GM21723 (cell line): ENCODE data around the gene TAS2R39.

Source experiments
- ATAC-seq: cut with Tn5 transposase; IDR thresholded peaks from one replicate; pipeline ENCODE4 v1.9.1; 2021; ENCODE audit warnings: mild to moderate bottlenecking, moderate library complexity; ENCODE audit not compliant: unreplicated experiment

Gene TAS2R39

DNA sequence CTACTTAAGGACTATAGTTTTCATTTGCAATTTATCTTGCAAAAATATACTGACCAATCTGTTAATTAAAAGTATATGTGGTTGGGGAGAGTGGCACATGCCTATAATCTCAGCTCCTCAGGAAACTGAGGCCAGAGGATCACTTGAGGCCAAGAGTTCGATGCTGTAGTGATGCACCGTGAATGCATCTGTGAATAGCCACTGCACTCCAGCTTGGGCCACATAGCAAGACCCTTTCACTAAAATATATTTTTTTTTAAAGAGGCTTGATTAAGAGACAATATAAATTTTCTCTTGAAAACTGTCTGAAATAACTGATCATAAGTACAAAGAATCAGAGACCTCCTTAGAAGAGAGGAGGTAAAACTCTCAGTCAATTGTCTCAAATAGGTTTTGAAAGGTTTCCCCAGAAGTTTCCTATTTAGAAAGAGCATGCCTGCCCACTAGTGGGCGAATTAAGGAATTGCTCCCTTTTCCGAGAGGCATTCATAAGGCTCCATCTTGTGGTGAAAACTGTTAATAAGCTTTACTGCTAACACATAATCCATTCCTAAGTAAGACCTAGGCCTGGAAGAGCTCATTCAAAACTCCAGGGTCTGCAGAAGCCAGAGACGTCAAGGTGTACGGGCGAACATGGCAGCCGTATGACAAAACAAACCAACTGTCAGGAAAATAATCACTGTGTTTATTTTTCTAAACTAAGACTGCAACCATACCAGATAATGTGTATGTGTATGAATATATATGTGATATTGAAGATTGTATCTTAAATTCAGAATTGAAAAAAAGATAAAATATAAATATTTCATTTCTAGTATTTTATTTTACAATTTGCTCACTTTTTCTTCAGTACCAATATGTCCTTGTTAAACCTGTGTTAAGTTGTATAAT lies 31.8 kb downstream of the TAS2R39 start:
- ATAC-seq, result peak; percentile 93

DNA sequence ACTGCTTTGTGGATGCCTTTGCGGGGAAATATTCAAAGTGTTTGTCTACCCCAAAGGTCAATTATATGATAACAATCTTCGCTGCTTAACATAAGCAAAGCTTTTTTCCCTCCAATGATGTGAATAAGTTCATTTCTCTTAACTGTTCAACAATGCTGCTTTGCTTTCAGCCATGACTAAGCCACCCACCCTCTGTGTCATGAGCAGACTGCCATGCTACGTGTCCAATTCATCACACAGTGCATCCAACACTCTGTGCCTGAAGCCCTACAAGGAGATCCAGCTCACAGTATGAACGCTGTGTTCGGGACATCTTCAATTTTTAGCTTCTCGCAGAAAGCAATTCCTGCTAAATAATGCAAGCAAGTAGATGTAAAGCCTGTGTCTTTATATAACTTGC lies 32.9 kb downstream of the TAS2R39 start:
- no peak for ATAC-seq

- ATAC-seq, result no peak
These were observed 33.5 kb downstream of the TAS2R39 start for GRCh38 chr7:143216686-143217085.

DNA sequence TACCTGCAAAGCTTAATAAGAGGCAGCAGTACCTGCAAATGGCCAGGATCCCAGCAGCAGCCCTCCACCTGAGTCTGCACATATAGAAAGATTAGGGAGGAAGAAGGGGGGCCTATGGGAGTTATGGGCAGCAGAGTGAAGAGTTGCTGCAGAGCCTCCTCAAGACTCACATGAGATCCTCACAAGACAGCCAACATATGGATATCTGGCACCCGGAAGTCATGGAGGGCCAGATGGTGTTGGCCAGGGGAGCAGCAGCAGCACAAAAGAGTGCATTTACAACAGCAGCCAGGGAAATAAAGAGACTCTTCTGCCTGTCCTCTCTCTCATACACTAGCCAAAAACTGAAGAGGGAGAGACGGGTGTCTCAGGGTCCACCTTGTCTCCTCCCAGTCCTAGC lies 34.6 kb downstream of the TAS2R39 start:
- ATAC-seq, result no peak

DNA sequence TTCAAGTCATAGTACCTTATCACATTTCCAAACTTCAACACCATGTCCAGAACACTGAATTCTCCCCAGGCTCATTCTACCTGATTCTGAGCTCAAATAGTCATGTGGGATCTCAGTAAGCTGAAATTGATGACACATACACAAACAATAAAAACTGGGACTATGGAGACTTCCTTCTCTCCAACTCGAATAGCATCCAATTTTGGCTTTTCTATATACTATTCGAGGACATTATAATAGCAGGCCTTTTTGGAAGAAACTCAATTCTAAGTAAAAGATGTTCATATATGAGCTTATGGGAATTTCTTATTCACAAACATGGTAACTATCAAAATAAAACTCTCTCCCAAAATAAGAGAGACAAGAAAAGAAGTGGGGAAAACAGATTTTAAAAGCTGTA lies 38.1 kb downstream of the TAS2R39 start:
- ATAC-seq, result no peak

DNA sequence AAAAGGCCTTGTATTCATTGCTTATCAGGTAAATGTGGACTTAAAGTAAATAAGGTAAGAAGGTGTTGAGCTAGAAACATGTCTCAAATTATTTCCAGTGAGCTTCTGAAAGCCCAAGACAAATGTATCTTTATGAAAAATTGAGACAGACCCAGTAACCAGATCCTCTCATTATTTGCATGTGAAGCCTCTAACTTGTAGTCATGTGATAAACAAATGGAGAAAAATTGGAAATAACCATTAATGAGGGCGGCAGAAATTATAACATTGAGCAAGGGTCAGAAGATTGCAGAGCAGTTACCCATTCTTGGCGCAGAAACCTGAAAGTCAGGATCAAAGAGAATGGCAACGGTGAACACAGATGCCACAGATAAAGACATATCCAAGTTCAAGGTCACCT lies 38.5 kb downstream of the TAS2R39 start, which contains the start of gene TAS2R40:
Gene TAS2R40 (plus strand): TSS at position 301 of the 400 bp plus-strand sequence. CDS start 42 bp downstream, at position 343.
- no peak for ATAC-seq

- ATAC-seq, result no peak
These were observed 39.6 kb downstream of the TAS2R39 start for GRCh38 chr7:143222782-143223181.

DNA sequence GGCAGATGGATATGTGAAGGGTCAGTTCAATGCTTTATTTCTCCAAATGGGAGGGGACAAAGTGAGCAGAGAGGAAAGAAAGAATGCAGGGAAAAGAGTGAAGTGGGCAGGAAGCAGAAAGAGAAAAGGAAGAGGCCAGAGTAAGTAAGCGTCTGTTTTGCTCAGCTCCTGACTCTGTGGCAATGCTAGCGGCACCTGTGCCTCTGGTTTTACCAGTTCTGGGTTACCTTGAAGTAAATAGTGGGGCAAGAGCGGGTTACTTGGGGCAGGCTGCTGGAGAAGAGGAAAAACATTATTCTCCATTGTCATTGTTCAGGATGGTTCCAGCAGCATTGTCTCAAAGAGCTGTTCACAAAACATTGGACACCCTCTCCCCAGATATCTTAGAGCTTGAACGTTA lies 40.6 kb downstream of the TAS2R39 start:
- ATAC-seq, result no peak

GRCh38 chr7:143225047-143225446 lies 41.8 kb downstream of the TAS2R39 start:
- no peak for ATAC-seq

GRCh38 chr7:143227806-143228205 lies 44.6 kb downstream of the TAS2R39 start:
- no peak for ATAC-seq

DNA sequence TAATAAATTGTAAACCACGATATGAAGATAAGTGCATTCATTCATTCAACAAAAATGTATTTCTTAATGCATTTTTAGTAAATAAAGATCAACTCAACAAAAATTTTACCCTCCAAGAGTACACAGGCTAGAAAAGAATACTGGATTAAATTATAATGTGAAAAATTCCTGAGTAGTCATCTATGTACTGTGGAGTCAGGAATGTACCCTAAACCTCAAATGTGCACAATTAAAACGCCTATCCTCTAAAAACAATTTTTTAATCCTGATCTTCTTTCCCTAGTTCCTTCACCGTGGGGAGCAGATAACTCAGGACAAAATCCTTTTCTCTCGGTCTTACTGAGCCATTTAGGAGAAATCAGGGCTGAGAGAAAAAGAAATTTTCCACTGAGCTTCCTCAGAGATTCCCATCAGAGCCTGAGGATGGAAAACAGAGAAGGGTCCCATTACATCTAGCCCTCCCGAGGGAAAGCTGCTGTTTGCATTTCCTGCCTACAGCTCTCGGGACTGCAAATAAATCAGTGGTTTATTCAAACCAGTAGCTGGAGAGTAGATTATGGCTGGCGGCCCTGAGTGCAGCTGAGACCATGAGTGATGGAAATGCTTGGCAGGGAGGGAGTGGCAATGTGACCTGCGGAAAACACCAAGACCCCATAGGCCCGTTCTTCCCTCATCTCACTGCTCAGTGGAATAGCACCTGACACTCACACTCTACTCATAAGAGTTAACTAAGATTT lies 46.0 kb downstream of the TAS2R39 start:
- no peak for ATAC-seq

DNA sequence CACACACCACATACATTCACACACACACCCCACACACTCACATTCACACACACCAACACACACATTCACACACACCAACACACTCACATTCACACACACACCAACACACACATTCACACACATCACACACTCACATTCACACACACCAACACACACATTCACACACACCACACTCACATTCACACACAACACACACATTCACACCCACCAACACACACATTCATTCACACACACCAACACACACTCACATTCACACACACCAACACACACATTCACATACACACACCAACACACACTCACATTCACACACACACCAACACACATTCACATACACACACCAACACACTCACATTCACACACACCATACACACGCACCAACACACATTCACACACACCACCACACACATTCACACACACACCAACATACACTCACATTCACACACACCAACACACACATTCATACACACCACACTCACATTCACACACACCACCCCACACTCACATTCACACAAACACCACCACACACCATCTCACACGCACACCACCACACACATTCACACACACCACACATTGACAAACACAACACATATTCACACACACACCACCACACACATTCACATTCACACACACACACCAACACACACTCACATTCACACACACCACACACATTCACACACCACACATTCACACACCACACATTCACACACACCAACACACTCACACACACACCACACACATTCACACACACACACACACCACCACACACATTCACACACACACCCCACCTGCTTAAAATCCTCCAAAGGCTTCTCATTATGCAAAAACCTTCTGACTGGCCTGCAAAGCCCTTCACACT lies 47.6 kb downstream of the TAS2R39 start:
- ATAC-seq, result no peak
